OCI-LY1 (cell line): ENCODE measurements around the gene RBM47.

Experiments used
- CTCF ChIP-seq: fragments of 200-600 bp; sonication (generic), shearing (Covaris generic); IDR thresholded peaks from 2 replicates; pipeline ENCODE4 v1.5.1; 2017; ENCODE audit warnings: mild to moderate bottlenecking, antibody characterized with exemption, low read length, moderate library complexity, mixed read lengths
- EZH2 ChIP-seq: fragments of 200-600 bp; sonication (generic), shearing (Covaris generic); IDR thresholded peaks from 2 replicates; pipeline ENCODE4 v1.8.0; 2017; ENCODE audit warnings: borderline replicate concordance, mixed run types, mild to moderate bottlenecking, antibody characterized with exemption, low read length, moderate library complexity, mixed read lengths

- TF ChIP-seq CTCF (no peak), EZH2 (no peak)
These were observed 251.0 kb downstream of the RBM47 start for GRCh38 chr4:40378619-40379018.
